ENCODE measurements around the gene MAPK1IP1L. TPM values are rescaled to one million over a fixed set of nuclear protein-coding genes. Genes with fewer than 3 reads are reported as not detected.

MAPK1IP1L gene
- total RNA-seq, 1 experiment from 2014 or later = 164 TPM

DNA sequence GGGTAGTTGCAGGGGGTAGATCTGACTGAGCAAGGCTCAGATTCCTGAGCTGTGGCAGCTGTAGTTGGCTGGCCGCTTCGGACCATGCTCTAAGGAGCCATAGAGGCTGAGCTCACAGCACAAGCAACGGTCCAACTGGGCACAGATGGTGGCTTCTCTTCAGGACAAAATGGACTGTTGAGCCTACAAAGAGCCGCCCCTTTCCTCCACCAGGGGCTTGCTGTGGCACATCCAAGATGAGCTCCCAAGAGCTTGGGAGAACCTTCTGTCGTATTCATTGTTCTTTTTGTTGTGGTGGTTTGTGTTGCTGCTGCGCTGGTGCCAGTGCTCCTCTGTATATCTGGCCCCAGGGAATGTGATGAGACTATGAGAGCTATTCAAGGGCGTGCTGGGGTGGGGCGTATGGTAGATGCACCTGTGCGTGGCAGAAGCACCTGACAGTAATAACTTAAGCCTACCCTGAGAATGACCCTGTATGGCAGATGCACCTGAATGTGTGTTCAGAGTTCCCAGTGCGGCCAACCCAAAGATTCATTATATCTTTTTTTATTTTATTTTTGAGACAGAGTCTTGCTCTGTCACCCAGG, 59.8 kb downstream of the MAPK1IP1L start:
- no TSS peak for BruUV-seq (replicated peaks)
- no peak overlapping the region for H3K4me3 ChIP-seq (ENCODE audit: low read depth, low read length, poor library complexity, severe bottlenecking)
- peaks cover 10% of the 10 kb centered on the region for H3K4me1 ChIP-seq (ENCODE audit: insufficient read depth, low read length, poor library complexity, severe bottlenecking)
- H3K9me3 ChIP-seq (ENCODE audit: low read depth, low read length, poor library complexity, severe bottlenecking) = no peaks in the 10 kb centered on the region
- CTCF ChIA-PET = no interaction called here
- no peak overlapping the region for H3K27ac ChIP-seq (ENCODE audit: low read depth, low read length, poor library complexity, severe bottlenecking)
- POLR2A ChIA-PET (ENCODE audit: low non-redundant PET) = no interaction called here
- H3K36me3 ChIP-seq (ENCODE audit: insufficient read depth, low read length, poor library complexity, severe bottlenecking) = no peaks in the 10 kb centered on the region
- no peak for DNase-seq (ENCODE audit: low spot score)
- H3K27me3 ChIP-seq (replicated peaks; ENCODE audit: insufficient read depth, low read depth, low read length, poor library complexity) = no peaks in the 10 kb centered on the region
- no peak for TF ChIP-seq EZH2 (IDR thresholded peaks at IDR 0.05; ENCODE audit: borderline replicate concordance, low read depth, low read length, poor library complexity, severe bottlenecking)
- no peak for TF ChIP-seq CTCF (conservative IDR thresholded peaks at IDR 0.05; ENCODE audit: low read depth, low read length)
- intact Hi-C loops (cut with micrococcal nuclease; ENCODE audit: unreplicated experiment) = no loop called here

DNA sequence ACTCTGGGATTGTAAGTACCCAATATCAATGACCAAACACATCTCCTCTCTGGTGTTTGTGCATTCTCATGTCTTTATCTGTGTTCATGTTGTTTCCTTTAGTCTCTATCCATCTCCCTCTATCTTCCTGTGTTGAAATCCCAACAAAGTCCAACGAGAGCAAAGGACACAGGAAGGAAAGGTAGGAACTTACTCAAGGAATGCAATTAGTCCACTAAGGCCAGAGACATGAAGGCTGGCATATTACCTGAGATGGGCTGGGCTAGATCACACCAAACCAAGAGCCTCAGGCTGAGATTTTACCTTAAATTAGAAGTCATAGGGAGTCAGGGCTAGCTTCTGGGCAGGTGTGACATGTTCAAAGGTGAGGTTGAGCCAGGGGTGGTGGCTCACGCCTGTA, 63.3 kb downstream of the MAPK1IP1L start:
- no peaks in the 10 kb centered on the region for H3K9me3 ChIP-seq (ENCODE audit: low read depth, low read length, poor library complexity, severe bottlenecking)
- no peaks in the 10 kb centered on the region for H3K27me3 ChIP-seq (replicated peaks; ENCODE audit: insufficient read depth, low read depth, low read length, poor library complexity)
- no peaks in the 10 kb centered on the region for H3K36me3 ChIP-seq (ENCODE audit: insufficient read depth, low read length, poor library complexity, severe bottlenecking)
- H3K4me1 ChIP-seq (ENCODE audit: insufficient read depth, low read length, poor library complexity, severe bottlenecking) = no peaks in the 10 kb centered on the region
- TF ChIP-seq EZH2 (IDR thresholded peaks at IDR 0.05; ENCODE audit: borderline replicate concordance, low read depth, low read length, poor library complexity, severe bottlenecking) (no peak), CTCF (conservative IDR thresholded peaks at IDR 0.05; ENCODE audit: low read depth, low read length) (no peak)
- intact Hi-C loops (cut with micrococcal nuclease; ENCODE audit: unreplicated experiment) = no loop called here
- POLR2A ChIA-PET (ENCODE audit: low non-redundant PET) = no interaction called here
- no peak overlapping the region for H3K27ac ChIP-seq (ENCODE audit: low read depth, low read length, poor library complexity, severe bottlenecking)
- CTCF ChIA-PET = interaction anchor here (0.8 kb wide), 1 partner anchor 25 kb away, joined by 9 read pairs; no protein-coding TSS in a partner anchor
- BruUV-seq (replicated peaks) = no TSS peak
- no peak for DNase-seq (ENCODE audit: low spot score)
- no peak overlapping the region for H3K4me3 ChIP-seq (ENCODE audit: low read depth, low read length, poor library complexity, severe bottlenecking)

GRCh38 chr14:55115460-55115859, 64.0 kb downstream of the MAPK1IP1L start:
- POLR2A ChIA-PET (ENCODE audit: low non-redundant PET) = no interaction called here
- BruUV-seq (replicated peaks) = no TSS peak

More at GRCh38 chr14:55115460-55115859, 64.0 kb downstream of the MAPK1IP1L start:
- Histone ChIP-seq H3K9me3 (ENCODE audit: low read depth, low read length, poor library complexity, severe bottlenecking) (no peaks in the 10 kb centered on the region), H3K36me3 (ENCODE audit: insufficient read depth, low read length, poor library complexity, severe bottlenecking) (no peaks in the 10 kb centered on the region), H3K27me3 (replicated peaks; ENCODE audit: insufficient read depth, low read depth, low read length, poor library complexity) (no peaks in the 10 kb centered on the region), H3K27ac (ENCODE audit: low read depth, low read length, poor library complexity, severe bottlenecking) (no peak overlapping the region), H3K4me1 (ENCODE audit: insufficient read depth, low read length, poor library complexity, severe bottlenecking) (no peaks in the 10 kb centered on the region), H3K4me3 (ENCODE audit: low read depth, low read length, poor library complexity, severe bottlenecking) (no peak overlapping the region)
- intact Hi-C loops (cut with micrococcal nuclease; ENCODE audit: unreplicated experiment) = no loop called here
- no peak for TF ChIP-seq CTCF (conservative IDR thresholded peaks at IDR 0.05; ENCODE audit: low read depth, low read length)
- no peak for TF ChIP-seq EZH2 (IDR thresholded peaks at IDR 0.05; ENCODE audit: borderline replicate concordance, low read depth, low read length, poor library complexity, severe bottlenecking)
- no peak for DNase-seq (ENCODE audit: low spot score)
- CTCF ChIA-PET = interaction anchor here (0.8 kb wide), 1 partner anchor 26 kb away, joined by 9 read pairs; no protein-coding TSS in a partner anchor
